Mucosa of rectum (tissue), 2 donors: ENCODE results near the gene MEGF8.

Experiments used
- H3K27ac ChIP-seq, 2 donors: one replicate each; pipeline ENCODE4 v1.7.0; 2013; ENCODE audit warnings: inconsistent platforms in 2 of 2, low read depth in 2 of 2, low read length in 2 of 2
- H3K27me3 ChIP-seq, 2 donors: one replicate each; pipeline ENCODE4 v1.7.0; 2013; ENCODE audit warnings: low read length in 2 of 2; ENCODE audit not compliant: control insufficient read depth in 2 of 2, insufficient read depth in 2 of 2
- H3K36me3 ChIP-seq, 2 donors: one replicate each; pipeline ENCODE4 v1.7.0; 2013; ENCODE audit warnings: low read length in 2 of 2; ENCODE audit not compliant: control insufficient read depth in 2 of 2, insufficient read depth in 2 of 2
- H3K4me1 ChIP-seq, 2 donors: one replicate each; pipeline ENCODE4 v1.7.0; 2013; ENCODE audit warnings: low read length in 2 of 2, mild to moderate bottlenecking in 1 of 2; ENCODE audit not compliant: control insufficient read depth in 2 of 2, insufficient read depth in 2 of 2
- H3K4me3 ChIP-seq, 2 donors: one replicate each; pipeline ENCODE4 v1.7.0; 2013; ENCODE audit warnings: low read length in 2 of 2
- H3K9ac ChIP-seq, 2 donors: one replicate each; pipeline ENCODE4 v1.7.0; 2013; ENCODE audit warnings: low read length in 2 of 2, low read depth in 1 of 2, mild to moderate bottlenecking in 1 of 2
- H3K9me3 ChIP-seq, 2 donors: one replicate each; pipeline ENCODE4 v1.7.0; 2013; ENCODE audit warnings: low read length in 2 of 2; ENCODE audit not compliant: control insufficient read depth in 2 of 2
- donor health status: healthy.
- donor health status: Normal muscosa, but diverticular disease.

Gene MEGF8

DNA sequence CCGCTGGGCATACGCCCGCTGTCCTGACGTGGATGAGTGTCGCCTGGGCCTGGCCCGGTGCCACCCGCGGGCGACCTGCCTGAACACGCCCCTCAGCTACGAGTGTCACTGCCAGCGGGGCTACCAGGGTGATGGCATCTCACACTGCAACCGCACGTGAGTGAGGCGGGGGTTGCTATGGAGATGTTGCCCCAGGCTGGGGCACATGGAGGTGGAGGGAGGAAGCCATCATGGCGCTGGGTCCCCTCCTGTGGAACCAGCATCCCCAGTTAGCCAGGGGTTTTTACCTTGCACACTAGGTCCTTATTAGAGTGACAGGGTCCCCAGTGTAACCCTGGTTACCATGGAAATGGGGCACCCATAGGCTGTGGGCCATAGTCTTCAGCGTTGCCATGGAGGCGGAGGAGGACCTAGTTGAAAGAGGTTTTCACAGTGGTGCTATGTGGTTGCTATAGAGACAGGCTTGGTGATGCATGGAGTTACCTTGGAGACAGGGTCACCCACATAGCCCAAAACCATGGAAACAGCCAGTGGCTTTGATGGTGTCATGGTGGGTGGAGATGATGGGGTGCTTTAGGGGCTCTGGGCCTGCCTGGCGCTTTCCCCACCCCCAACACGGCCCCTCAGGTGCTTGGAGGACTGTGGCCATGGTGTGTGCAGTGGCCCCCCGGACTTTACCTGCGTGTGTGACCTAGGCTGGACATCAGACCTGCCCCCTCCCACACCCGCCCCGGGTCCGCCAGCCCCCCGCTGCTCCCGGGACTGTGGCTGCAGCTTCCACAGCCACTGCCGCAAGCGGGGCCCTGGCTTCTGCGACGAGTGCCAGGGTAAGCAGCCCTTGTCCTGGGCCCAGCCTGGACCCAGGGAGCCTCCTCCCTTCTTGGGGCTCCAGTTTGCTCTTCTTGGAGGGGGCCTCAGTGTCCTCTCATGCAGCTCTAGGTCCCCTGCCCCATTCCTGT lies 27.1 kb downstream of the MEGF8 start:
- no peaks in the 10 kb centered on the region for H3K4me1 ChIP-seq
- no peak overlapping the region for H3K27ac ChIP-seq
- no peaks in the 10 kb centered on the region for H3K27me3 ChIP-seq
- no peaks in the 10 kb centered on the region for H3K9me3 ChIP-seq
- peaks cover 20 to 35% of the 10 kb centered on the region in 2 donors for H3K36me3 ChIP-seq
- H3K4me3 ChIP-seq, result no peak overlapping the region
- no peak overlapping the region for H3K9ac ChIP-seq

GRCh38 chr19:42353341-42354015 lies 28.0 kb downstream of the MEGF8 start:
- Histone ChIP-seq H3K36me3 (peaks cover 20 to 33% of the 10 kb centered on the region in 2 donors), H3K4me3 (no peak overlapping the region), H3K9me3 (no peaks in the 10 kb centered on the region), H3K9ac (no peak overlapping the region), H3K27ac (no peak overlapping the region), H3K27me3 (no peaks in the 10 kb centered on the region), H3K4me1 (no peaks in the 10 kb centered on the region)

DNA sequence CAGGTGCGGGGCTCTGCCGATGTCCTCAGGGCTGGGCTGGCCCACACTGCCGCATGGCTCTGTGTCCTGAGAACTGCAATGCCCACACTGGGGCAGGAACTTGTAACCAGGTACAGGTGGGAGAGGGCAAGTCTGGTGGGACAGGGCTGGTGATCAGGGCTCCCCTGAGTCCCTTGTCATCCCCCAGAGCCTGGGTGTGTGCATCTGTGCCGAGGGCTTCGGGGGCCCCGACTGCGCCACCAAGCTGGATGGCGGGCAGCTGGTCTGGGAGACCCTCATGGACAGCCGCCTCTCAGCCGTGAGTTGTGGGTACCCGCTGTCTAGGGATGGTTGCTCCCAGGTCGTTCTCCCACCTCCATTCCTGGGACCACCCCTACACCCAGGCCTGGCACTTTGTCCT lies 30.5 kb downstream of the MEGF8 start:
- H3K27ac ChIP-seq, result no peak overlapping the region
- H3K27me3 ChIP-seq, result no peaks in the 10 kb centered on the region
- no peak overlapping the region for H3K4me3 ChIP-seq
- H3K4me1 ChIP-seq, result no peaks in the 10 kb centered on the region
- no peaks in the 10 kb centered on the region for H3K9me3 ChIP-seq
- peaks cover 20 to 34% of the 10 kb centered on the region in 2 donors for H3K36me3 ChIP-seq
- no peak overlapping the region for H3K9ac ChIP-seq

GRCh38 chr19:42356686-42357085 lies 31.3 kb downstream of the MEGF8 start:
- Histone ChIP-seq H3K9me3 (no peaks in the 10 kb centered on the region), H3K4me1 (no peaks in the 10 kb centered on the region), H3K27ac (no peak overlapping the region), H3K4me3 (no peak overlapping the region), H3K9ac (no peak overlapping the region), H3K27me3 (no peaks in the 10 kb centered on the region), H3K36me3 (peaks cover 20 to 37% of the 10 kb centered on the region in 2 donors)

GRCh38 chr19:42357290-42357689 lies 31.9 kb downstream of the MEGF8 start:
- Histone ChIP-seq H3K36me3 (peaks cover 19 to 37% of the 10 kb centered on the region in 2 donors), H3K4me3 (no peak overlapping the region), H3K9me3 (no peaks in the 10 kb centered on the region)

DNA sequence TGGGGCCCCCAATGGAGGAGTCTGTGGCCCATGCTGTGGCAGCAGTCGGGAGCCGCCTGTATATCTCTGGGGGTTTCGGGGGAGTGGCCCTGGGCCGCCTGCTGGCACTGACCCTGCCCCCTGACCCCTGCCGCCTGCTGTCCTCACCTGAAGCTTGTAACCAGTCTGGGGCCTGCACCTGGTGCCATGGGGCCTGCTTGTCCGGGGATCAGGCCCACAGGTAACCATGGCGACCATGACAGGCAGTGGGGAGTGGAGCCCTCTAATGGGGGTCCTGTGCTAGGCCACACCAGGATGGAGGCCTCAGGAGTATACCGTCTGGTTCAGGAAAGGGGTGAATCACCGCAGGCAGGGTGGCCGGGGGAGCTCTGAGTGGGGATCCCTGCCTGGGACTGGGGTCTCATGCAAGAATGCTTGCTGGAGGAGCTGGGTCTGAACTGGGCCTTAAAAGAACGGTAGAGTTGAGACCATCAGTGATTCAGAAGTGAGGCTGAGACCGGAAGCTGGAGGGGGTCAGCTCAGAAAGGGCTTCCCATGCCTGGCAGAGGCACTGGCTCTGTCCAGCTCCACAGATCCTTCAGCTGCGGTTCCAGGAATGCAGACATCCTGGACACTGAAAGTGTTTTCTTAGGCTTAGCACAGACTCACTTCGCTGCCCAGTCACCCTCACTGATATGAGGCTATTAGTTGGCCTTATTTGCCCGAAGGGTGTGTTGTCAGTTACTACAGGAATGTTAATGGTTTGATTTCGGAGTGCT lies 35.5 kb downstream of the MEGF8 start:
- peaks cover 0 to 3% of the 10 kb centered on the region in 2 donors for H3K9me3 ChIP-seq
- H3K27ac ChIP-seq, result no peak overlapping the region
- no peaks in the 10 kb centered on the region for H3K4me1 ChIP-seq
- H3K36me3 ChIP-seq, result peaks cover 19 to 33% of the 10 kb centered on the region in 2 donors
- no peaks in the 10 kb centered on the region for H3K27me3 ChIP-seq
- H3K9ac ChIP-seq, result no peak overlapping the region
- H3K4me3 ChIP-seq, result no peak overlapping the region

More at GRCh38 chr19:42357290-42357689, 31.9 kb downstream of the MEGF8 start:
- H3K27ac ChIP-seq, result no peak overlapping the region
- no peaks in the 10 kb centered on the region for H3K4me1 ChIP-seq
- no peak overlapping the region for H3K9ac ChIP-seq
- no peaks in the 10 kb centered on the region for H3K27me3 ChIP-seq

DNA sequence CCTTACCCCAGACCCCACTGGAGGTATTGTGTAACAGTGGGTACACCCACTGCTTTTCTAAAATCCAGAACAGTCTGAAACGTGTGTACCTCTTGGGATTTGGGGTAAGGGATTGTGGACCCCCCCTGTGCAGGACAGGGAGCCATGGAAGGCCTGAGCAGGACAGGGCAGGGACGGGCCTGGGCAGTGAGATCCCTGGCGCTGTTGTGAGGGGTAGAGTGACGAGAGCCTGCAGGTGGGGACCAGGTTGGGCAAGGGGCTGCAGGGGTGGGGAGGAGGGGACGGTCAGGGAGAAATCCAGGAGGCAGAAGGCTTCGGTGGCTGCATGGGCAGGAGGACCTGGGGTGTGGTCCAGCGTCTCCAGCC lies 36.1 kb downstream of the MEGF8 start:
- H3K4me3 ChIP-seq, result no peak overlapping the region
- H3K27ac ChIP-seq, result no peak overlapping the region
- H3K9me3 ChIP-seq, result peaks cover 0 to 3% of the 10 kb centered on the region in 2 donors
- H3K36me3 ChIP-seq, result peaks cover 17 to 28% of the 10 kb centered on the region in 2 donors
- H3K9ac ChIP-seq, result no peak overlapping the region
- no peaks in the 10 kb centered on the region for H3K27me3 ChIP-seq
- H3K4me1 ChIP-seq, result no peaks in the 10 kb centered on the region

DNA sequence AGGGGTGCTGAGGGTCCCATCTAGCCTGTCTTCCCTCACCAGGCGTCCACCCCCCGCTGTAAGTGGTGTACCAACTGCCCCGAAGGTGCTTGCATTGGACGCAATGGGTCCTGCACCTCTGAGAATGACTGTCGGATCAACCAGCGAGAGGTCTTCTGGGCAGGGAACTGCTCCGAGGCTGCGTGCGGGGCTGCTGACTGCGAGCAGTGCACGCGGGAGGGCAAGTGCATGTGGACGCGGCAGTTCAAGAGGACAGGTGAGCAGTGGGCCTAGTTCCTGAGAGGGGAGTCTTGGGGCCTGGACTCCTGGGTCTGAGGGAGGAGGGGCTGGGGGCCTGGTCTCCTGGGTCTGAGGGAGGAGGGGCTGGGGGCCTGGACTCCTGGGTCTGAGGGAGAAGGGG lies 36.9 kb downstream of the MEGF8 start:
- Histone ChIP-seq H3K4me1 (no peaks in the 10 kb centered on the region), H3K36me3 (peaks cover 10 to 23% of the 10 kb centered on the region in 2 donors), H3K9me3 (peaks cover 0 to 3% of the 10 kb centered on the region in 2 donors), H3K27me3 (no peaks in the 10 kb centered on the region), H3K9ac (no peak overlapping the region), H3K27ac (no peak overlapping the region), H3K4me3 (no peak overlapping the region)

DNA sequence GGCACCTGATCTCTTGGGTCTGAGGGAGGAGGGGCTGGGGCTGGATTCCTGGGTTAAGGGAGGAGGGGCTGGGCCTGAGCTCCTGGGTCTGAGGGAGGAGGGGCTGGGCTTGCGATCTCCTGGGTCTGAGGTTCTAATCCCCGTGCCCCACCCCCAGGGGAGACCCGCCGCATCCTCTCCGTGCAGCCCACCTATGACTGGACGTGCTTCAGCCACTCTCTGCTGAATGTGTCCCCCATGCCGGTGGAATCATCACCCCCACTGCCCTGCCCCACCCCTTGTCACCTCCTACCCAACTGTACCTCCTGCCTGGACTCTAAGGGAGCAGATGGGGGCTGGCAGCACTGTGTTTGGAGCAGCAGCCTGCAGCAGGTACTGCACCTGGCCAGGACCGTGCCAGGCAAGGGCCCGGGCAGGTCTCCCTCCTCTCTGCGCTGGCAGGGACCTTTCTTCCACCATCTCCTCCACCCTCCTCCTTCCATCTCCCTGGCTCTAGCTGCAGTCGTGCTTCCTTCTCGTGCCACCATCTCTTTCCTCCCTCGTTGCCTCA lies 37.5 kb downstream of the MEGF8 start:
- Histone ChIP-seq H3K27ac (no peak overlapping the region), H3K36me3 (peaks cover 10 to 21% of the 10 kb centered on the region in 2 donors), H3K27me3 (no peaks in the 10 kb centered on the region), H3K9ac (no peak overlapping the region), H3K9me3 (peaks cover 0 to 3% of the 10 kb centered on the region in 2 donors), H3K4me1 (no peaks in the 10 kb centered on the region), H3K4me3 (no peak overlapping the region)
